GM19372 (cell line): ENCODE data around the gene OAS2.
"Not testable (repeated sequence)": the region's sequence is repeated elsewhere in the genome, so short reads cannot be mapped to it uniquely, and the experiment has no call there.

Experiments used
- ATAC-seq: cut with Tn5 transposase; IDR thresholded peaks from one replicate; pipeline ENCODE4 v1.9.1; 2021; ENCODE audit warnings: mild to moderate bottlenecking, low read depth, moderate library complexity; ENCODE audit not compliant: unreplicated experiment

OAS2 gene

GRCh38 chr12:112979041-112979680, 842 bp downstream of the OAS2 start:
- peak; percentile 42 for ATAC-seq

GRCh38 chr12:112980491-112981158, 2.3 kb downstream of the OAS2 start:
- no peak for ATAC-seq

DNA sequence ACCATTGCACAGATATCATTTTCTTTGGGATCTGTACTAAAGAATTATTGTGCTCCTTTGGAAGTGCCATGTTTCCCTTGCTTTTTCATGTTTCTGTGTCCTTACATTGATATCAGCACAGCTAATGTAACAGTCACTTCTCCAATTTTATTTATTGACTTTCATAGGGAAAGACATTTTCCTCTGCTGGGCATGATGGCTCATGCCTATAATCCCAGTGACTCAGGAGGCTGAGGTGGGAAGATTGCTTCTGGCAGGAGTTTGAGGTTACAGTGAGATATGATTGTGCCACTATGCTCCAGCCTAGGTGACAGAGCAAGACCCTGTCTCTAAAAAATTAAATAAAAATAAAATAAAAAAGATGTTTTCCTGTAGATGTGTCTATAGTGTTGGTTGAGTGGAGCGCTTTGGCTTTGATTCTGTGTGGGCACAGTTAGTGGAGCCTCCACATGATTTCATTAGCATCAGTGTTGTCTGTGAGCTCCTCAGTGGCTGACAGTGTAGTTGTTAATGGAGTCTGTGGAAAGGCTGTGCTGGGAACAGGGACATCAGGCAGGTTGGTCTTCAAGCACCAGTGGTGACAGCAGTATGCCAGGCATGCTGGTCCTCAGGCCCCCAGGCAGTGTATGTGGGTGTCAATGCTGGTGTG, 7.4 kb downstream of the OAS2 start:
- no peak for ATAC-seq

DNA sequence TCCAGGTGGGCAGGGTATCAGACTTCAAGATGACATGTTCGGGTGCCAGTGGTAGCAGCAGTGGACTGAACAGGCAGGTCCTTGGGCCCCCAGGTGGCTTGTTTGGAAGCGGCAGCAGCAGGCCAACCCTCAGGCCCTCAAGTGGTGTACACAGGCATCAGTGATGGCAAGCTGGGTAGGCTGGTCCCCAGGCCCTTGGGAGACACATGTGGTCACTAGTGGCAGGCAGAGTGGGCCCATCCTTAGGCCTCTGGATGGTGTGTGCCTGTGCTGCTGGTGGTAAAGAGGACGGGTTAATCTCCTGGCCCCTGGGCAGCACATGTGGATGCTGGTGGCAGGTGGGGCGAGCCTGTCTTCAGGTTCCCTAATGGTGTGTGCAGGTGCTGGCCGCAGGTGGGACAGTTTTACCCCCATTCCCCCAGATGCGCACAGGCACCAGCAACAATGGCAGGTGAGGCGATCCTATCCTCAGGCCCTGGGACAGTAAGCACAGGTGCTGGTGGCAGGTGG, 8.0 kb downstream of the OAS2 start:
- ATAC-seq = no peak

- ATAC-seq = no peak
Observed at GRCh38 chr12:112987561-112987960, 9.2 kb downstream of the OAS2 start.

DNA sequence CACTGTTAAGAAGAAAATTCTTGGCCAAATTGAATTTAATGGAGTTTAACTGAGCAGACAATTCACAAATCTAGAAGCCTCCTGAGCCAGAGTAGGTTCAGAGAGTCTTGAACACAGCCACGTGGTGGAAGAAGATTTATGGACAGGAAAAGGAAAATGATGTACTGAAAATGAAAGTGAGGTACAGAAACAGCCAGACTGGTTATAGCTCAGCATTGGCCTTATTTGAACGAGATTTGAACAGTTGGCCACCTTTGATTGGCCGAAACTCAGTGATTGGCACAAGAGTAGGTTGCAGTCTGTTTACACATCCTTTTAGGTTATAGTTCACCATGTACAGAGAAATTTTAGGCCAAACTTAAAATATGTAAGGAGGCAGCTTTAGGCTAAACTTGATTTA, 9.9 kb downstream of the OAS2 start:
- no peak for ATAC-seq

GRCh38 chr12:112988823-112989385, 10.6 kb downstream of the OAS2 start:
- not testable (repeated sequence) for ATAC-seq

- ATAC-seq = no peak
Observed at GRCh38 chr12:112989806-112990205, 11.5 kb downstream of the OAS2 start.

GRCh38 chr12:112992541-112993398, 14.5 kb downstream of the OAS2 start:
- no peak for ATAC-seq

GRCh38 chr12:112995008-112995407, 16.7 kb downstream of the OAS2 start:
- ATAC-seq = no peak

- ATAC-seq = no peak
Observed at GRCh38 chr12:112996501-112996900, 18.2 kb downstream of the OAS2 start.

- no peak for ATAC-seq
Observed at GRCh38 chr12:112997506-112997905, 19.2 kb downstream of the OAS2 start.

- no peak for ATAC-seq
Observed at GRCh38 chr12:112998987-112999767, 20.9 kb downstream of the OAS2 start.

DNA sequence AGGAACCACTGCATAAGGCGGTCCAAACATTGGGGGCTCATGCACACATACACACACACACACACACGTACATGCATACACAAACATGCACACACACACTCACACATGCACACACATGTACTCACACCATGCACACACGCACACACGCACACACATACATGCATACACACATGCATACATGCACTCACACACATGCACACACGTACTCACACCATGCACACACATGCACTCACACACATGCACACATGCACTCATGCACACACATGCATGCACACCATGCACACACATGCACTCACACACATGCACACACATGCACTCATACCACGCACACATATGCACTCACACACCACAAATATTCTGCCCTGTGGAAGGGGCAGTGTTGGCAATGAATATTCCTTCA, 22.1 kb downstream of the OAS2 start:
- ATAC-seq = no peak

DNA sequence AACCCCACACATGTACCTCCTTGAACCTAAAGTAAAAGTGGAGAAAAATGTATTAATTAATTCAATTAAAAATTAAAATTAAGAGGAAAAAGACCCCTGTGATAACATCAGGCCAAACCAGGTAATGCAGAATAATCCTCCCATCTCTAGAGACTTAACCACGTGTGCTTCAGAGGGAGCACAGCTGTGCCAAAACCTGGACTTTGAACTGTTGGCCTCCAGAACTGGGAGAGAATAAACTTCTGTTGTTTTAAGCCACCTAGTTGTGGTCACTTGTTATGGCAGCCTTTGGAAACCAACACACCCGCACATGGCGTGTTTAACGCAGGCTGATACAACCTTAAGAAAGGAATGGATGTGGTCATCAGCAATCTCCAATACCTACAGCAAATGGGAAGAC, 23.8 kb downstream of the OAS2 start:
- no peak for ATAC-seq

DNA sequence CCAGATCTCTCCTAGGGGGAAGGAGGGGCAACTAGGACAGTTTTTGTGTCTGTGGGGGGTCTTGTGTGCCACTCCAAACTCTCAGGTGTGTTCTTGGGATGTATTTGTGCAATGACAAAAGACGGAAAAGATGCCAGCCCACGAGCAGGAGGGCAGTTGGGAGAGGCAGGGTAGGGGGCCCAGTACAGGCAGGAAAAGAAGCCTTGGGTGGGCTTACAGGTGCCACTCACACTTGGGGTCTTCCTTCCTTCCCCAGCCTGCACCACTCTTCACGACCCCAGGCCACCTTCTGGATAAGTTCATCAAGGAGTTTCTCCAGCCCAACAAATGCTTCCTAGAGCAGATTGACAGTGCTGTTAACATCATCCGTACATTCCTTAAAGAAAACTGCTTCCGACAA, 24.4 kb downstream of the OAS2 start:
- ATAC-seq = no peak

GRCh38 chr12:113003636-113004035, 25.3 kb downstream of the OAS2 start:
- ATAC-seq = no peak

DNA sequence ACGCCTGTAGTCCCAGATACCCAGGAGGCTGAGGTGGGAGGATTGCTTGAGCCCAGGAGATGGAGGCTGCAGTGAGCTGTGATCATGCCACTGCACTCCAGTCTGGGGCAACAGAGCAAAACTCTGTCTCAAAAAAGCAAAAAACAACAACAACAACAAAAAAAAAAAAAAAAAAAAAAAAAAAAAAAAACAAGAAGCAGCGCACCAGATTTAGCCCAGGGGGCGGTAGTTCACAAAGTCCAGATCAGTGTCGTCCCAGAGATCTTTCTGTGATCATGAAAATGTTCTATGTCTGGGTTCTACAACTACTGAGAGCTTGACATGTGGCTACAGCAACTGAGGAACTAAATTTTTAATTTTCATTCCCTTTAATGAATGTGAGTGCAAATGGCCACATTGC, 27.4 kb downstream of the OAS2 start:
- ATAC-seq = no peak

GRCh38 chr12:113006206-113006605, 27.9 kb downstream of the OAS2 start:
- no peak for ATAC-seq

GRCh38 chr12:113006641-113007040, 28.3 kb downstream of the OAS2 start:
- ATAC-seq = no peak
